Testis (tissue), 3 donors: ENCODE measurements around the gene RAB7A. TPM values are rescaled to one million over a fixed set of nuclear protein-coding genes. Genes with fewer than 3 reads are reported as not detected.

ENCODE experiments used
- DNase-seq: peaks from one replicate; pipeline ENCODE4 v3.0.0-alpha.2; 2019
- H3K27ac ChIP-seq, 2 donors: fragments of 200-600 bp; sonication (generic); one replicate each; pipeline ENCODE4 v1.5.1; 2019
- H3K27me3 ChIP-seq: fragments of 200-600 bp; sonication (generic); one replicate; pipeline ENCODE4 v1.5.1; 2019
- H3K36me3 ChIP-seq: fragments of 200-600 bp; sonication (generic); one replicate; pipeline ENCODE4 v1.5.1; 2017; ENCODE audit warnings: low read depth; ENCODE audit errors: missing control alignments
- H3K4me1 ChIP-seq: fragments of 200-600 bp; sonication (generic); one replicate; pipeline ENCODE4 v1.5.1; 2019
- H3K4me3 ChIP-seq, 2 donors: fragments of 200-600 bp; sonication (generic); one replicate each; pipeline ENCODE4 v1.5.1; 2017 to 2019
- H3K9me3 ChIP-seq: fragments of 200-600 bp; sonication (generic); one replicate; pipeline ENCODE4 v1.5.1; 2017
- POLR2A ChIP-seq: fragments of 450-650 bp; IDR thresholded peaks from one replicate; pipeline ENCODE4 v1.6.1; 2017; ENCODE audit warnings: antibody characterized with exemption, mild to moderate bottlenecking, moderate library complexity
- WGBS, 2 donors: methylation state at CpG; one replicate each; pipeline ENCODE4 v1.1.5; 2018; 5-methylcytosine and 5-hydroxymethylcytosine counted together
- intact Hi-C: fragments of 100-400 bp; cut with DNase I; formaldehyde crosslinking; loops from one replicate; pipeline ENCODE4 v1.15.1; 2023; ENCODE audit warnings: low total_unique reads
- polyA plus RNA-seq: library from polyadenylated mRNA; stranded (reverse); fragments of 350-450 nt; fragmentation: Illumina TruSeq; extraction: RNeasy Lipid Tissue Mini Kit (QIAGEN cat#74804); gene quantifications from one replicate; pipeline ENCODE4 v1.2.3, GENCODE V29; 2014; ENCODE audit warnings: low read depth, low replicate concordance; ENCODE audit not compliant: insufficient read depth
- total RNA-seq, 2 donors: library from RNA; depleted of rRNA; stranded (reverse); fragments of >200 nt; gene quantifications; one replicate each; pipeline ENCODE4 v1.2.3, GENCODE V29; 2016
- TF ChIP-seq, protein P1 (sequence below), 3 experiments: fragments of 450-650 bp in 2 of 3; fragments of 200-600 bp in 1 of 3; sonication (generic) in 1 of 3; IDR thresholded peaks; one replicate each; pipeline ENCODE4 v1.5.1; 2016 to 2019; ENCODE audit warnings: antibody characterized with exemption in 3 of 3, mild to moderate bottlenecking in 2 of 3, moderate library complexity in 1 of 3

Gene RAB7A
- total and polyA plus RNA-seq, 3 donors from 2014 or later: 148 to 152 (median 150) TPM

GRCh38 chr3:128703561-128703960 is 22.4 kb upstream of the RAB7A start:
- Histone ChIP-seq H3K36me3 (no peaks in the 10 kb centered on the region), H3K4me3 (no peak overlapping the region), H3K27me3 (no peaks in the 10 kb centered on the region), H3K4me1 (no peaks in the 10 kb centered on the region), H3K9me3 (no peaks in the 10 kb centered on the region), H3K27ac (no peak overlapping the region)
- no peak for DNase-seq
- intact Hi-C loops: no loop called here
- 88 to 100% methylated on average over 5 of the region's 5 CpGs for WGBS, 2 donors
- TF ChIP-seq, protein P1, sequence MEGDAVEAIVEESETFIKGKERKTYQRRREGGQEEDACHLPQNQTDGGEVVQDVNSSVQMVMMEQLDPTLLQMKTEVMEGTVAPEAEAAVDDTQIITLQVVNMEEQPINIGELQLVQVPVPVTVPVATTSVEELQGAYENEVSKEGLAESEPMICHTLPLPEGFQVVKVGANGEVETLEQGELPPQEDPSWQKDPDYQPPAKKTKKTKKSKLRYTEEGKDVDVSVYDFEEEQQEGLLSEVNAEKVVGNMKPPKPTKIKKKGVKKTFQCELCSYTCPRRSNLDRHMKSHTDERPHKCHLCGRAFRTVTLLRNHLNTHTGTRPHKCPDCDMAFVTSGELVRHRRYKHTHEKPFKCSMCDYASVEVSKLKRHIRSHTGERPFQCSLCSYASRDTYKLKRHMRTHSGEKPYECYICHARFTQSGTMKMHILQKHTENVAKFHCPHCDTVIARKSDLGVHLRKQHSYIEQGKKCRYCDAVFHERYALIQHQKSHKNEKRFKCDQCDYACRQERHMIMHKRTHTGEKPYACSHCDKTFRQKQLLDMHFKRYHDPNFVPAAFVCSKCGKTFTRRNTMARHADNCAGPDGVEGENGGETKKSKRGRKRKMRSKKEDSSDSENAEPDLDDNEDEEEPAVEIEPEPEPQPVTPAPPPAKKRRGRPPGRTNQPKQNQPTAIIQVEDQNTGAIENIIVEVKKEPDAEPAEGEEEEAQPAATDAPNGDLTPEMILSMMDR (IDR thresholded peaks at IDR 0.05): no peak
- no peak for TF ChIP-seq POLR2A

GRCh38 chr3:128706086-128706615 is 19.8 kb upstream of the RAB7A start:
- no peak for TF ChIP-seq POLR2A
- H3K9me3 ChIP-seq: no peaks in the 10 kb centered on the region
- H3K4me3 ChIP-seq: no peak overlapping the region
- H3K27ac ChIP-seq: no peak overlapping the region
- intact Hi-C loops: no loop called here
- DNase-seq: no peak
- no peaks in the 10 kb centered on the region for H3K36me3 ChIP-seq
- no peaks in the 10 kb centered on the region for H3K27me3 ChIP-seq
- WGBS, 2 donors: 85 to 87% methylated on average over 7 of the region's 7 CpGs
- H3K4me1 ChIP-seq: no peaks in the 10 kb centered on the region

DNA sequence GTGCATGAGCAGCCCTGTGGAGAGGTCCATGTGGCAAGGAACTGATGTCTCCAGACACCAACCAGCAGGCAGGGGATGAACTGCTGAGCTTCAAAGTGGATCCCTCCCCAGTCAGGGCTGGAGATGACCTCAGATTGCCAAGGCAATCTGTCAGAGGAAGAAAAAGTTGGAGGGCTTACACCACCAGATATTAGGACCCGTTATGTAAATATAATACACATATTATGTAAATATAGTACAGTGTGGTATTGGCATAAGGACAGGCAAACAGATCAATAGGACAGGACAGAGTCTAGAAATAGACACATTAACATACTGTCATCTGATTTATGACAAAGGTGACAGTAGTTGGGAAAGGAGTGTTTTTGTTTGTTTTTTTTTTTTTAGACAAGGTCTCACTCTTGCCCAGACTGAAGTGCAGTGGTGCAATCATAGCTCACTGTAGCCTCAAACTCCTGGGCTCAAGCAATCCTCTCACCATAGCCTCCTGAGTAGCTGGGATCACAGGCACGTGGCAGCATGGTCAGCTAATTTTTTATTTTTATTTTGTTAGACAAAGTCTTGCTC is 18.0 kb upstream of the RAB7A start:
- no peak for TF ChIP-seq POLR2A
- TF ChIP-seq, protein P1 (IDR thresholded peaks at IDR 0.05): no peak
- intact Hi-C loops: no loop called here
- DNase-seq: no peak
- Histone ChIP-seq H3K36me3 (no peaks in the 10 kb centered on the region), H3K27me3 (no peaks in the 10 kb centered on the region), H3K4me1 (no peaks in the 10 kb centered on the region), H3K9me3 (no peaks in the 10 kb centered on the region), H3K4me3 (no peak overlapping the region), H3K27ac (no peak overlapping the region)
- WGBS, 2 donors: 84 to 88% methylated on average over 2 of the region's 2 CpGs

- H3K4me1 ChIP-seq: no peaks in the 10 kb centered on the region
- intact Hi-C loops: no loop called here
- no peaks in the 10 kb centered on the region for H3K9me3 ChIP-seq
- WGBS, 2 donors: 92 to 100% methylated on average over 3 to 4 of the region's 4 CpGs
- no peak overlapping the region for H3K4me3 ChIP-seq
- TF ChIP-seq, protein P1 (IDR thresholded peaks at IDR 0.05): no peak
- TF ChIP-seq POLR2A: no peak
- H3K27ac ChIP-seq: no peak overlapping the region
- H3K36me3 ChIP-seq: no peaks in the 10 kb centered on the region
- DNase-seq: no peak
- no peaks in the 10 kb centered on the region for H3K27me3 ChIP-seq
Measured at GRCh38 chr3:128709038-128709437, 16.9 kb upstream of the RAB7A start.

GRCh38 chr3:128709506-128710210 is 16.3 kb upstream of the RAB7A start:
- DNase-seq: no peak
- WGBS, 2 donors: 52 to 67% methylated on average over 10 of the region's 10 CpGs
- TF ChIP-seq, protein P1 (IDR thresholded peaks at IDR 0.05): no peak
- TF ChIP-seq POLR2A: no peak
- no peaks in the 10 kb centered on the region for H3K36me3 ChIP-seq
- no peaks in the 10 kb centered on the region for H3K9me3 ChIP-seq
- H3K4me1 ChIP-seq: no peaks in the 10 kb centered on the region
- no peaks in the 10 kb centered on the region for H3K27me3 ChIP-seq
- H3K4me3 ChIP-seq: no peak overlapping the region
- intact Hi-C loops: no loop called here
- no peak overlapping the region for H3K27ac ChIP-seq
